IMR-90 (cell line): ENCODE data around the gene SLC25A26. TPM values are rescaled to one million over a fixed set of nuclear protein-coding genes. Genes with fewer than 3 reads are reported as not detected.

Experiments
- ATAC-seq: fragments of 200-7000 bp; cut with Tn5 transposase; 2 replicates; pipeline ENCODE4 v1.9.1; 2020; ENCODE audit warnings: low read depth, mild to moderate bottlenecking, moderate library complexity
- BruUV-seq: library from RNA; stranded (reverse); fragments of 400-500 nt; replicated peaks from 2 replicates; lab custom pipeline; 2021; lab: Mats Ljungman, UMichigan
- CTCF ChIA-PET: fragments of 300-600 bp; formaldehyde crosslinking; extraction: SDS; loops from one replicate; lab custom pipeline; 2021; ENCODE audit warnings: antibody characterized with exemption; lab: Yijun Ruan, JAX
- POLR2A ChIA-PET: fragments of 300-600 bp; sonication (Branson Sonifier 250); formaldehyde crosslinking; loops from one replicate; lab custom pipeline; 2022; ENCODE audit warnings: antibody characterized with exemption; ENCODE audit not compliant: unreplicated experiment; lab: Charles Lee
- DNase-seq: peaks from one replicate; pipeline ENCODE4 v3.0.0; 2013
- H2AFZ ChIP-seq: replicated peaks from 2 replicates; pipeline ENCODE3; 2013; ENCODE audit warnings: low read length, mild to moderate bottlenecking; ENCODE audit not compliant: poor library complexity
- H2AK5ac ChIP-seq: 2 replicates; pipeline ENCODE4 v1.6.1; 2013; ENCODE audit warnings: low read depth, low read length, inconsistent platforms
- H2AK9ac ChIP-seq: replicated peaks from 2 replicates; pipeline ENCODE3; 2013; ENCODE audit warnings: mild to moderate bottlenecking, low read depth, low read length, moderate library complexity; ENCODE audit not compliant: poor library complexity
- H2BK120ac ChIP-seq: 2 replicates; pipeline ENCODE4 v1.6.1; 2013; ENCODE audit warnings: low read depth, low read length, inconsistent platforms
- H2BK15ac ChIP-seq: 3 replicates; pipeline ENCODE4 v1.6.1; 2013; ENCODE audit warnings: low read depth, low read length, inconsistent platforms
- H2BK20ac ChIP-seq: 2 replicates; pipeline ENCODE4 v1.6.1; 2013; ENCODE audit warnings: low read depth, mild to moderate bottlenecking, inconsistent platforms, low read length, moderate library complexity
- H2BK5ac ChIP-seq: 2 replicates; pipeline ENCODE4 v1.6.1; 2013; ENCODE audit warnings: mild to moderate bottlenecking, low read depth, low read length, inconsistent platforms; ENCODE audit not compliant: poor library complexity, severe bottlenecking
- H3K14ac ChIP-seq: replicated peaks from 2 replicates; pipeline ENCODE4 v1.6.1; 2013; ENCODE audit warnings: low read depth, low read length, inconsistent platforms
- H3K18ac ChIP-seq: 2 replicates; pipeline ENCODE4 v1.6.1; 2013; ENCODE audit warnings: low read depth, low read length, control low read depth
- H3K23ac ChIP-seq: 2 replicates; pipeline ENCODE4 v1.6.1; 2013; ENCODE audit warnings: low read depth, low read length, inconsistent platforms
- H3K27ac ChIP-seq: 2 replicates; pipeline ENCODE4 v1.5.1; 2013; ENCODE audit warnings: mild to moderate bottlenecking, control low read depth, low read length; ENCODE audit not compliant: insufficient read depth
- H3K27me3 ChIP-seq: 2 replicates; pipeline ENCODE4 v1.6.1; 2013; ENCODE audit warnings: low read length; ENCODE audit not compliant: control insufficient read depth, insufficient read depth
- H3K36me3 ChIP-seq: 2 replicates; pipeline ENCODE4 v1.6.1; 2013; ENCODE audit warnings: low read length, mixed read lengths; ENCODE audit not compliant: control insufficient read depth, insufficient read depth
- H3K4ac ChIP-seq: 2 replicates; pipeline ENCODE4 v1.6.1; 2013; ENCODE audit warnings: low read depth, low read length, inconsistent platforms
- H3K4me1 ChIP-seq: 2 replicates; pipeline ENCODE4 v1.6.1; 2013; ENCODE audit warnings: low read length, mixed read lengths; ENCODE audit not compliant: control insufficient read depth, insufficient read depth
- H3K4me2 ChIP-seq: 2 replicates; pipeline ENCODE4 v1.6.1; 2013; ENCODE audit warnings: low read depth, mild to moderate bottlenecking, control low read depth, low read length, moderate library complexity
- H3K4me3 ChIP-seq: 2 replicates; pipeline ENCODE4 v1.5.1; 2013; ENCODE audit warnings: low read depth, mild to moderate bottlenecking, control low read depth, low read length, moderate library complexity; ENCODE audit not compliant: insufficient read depth
- H3K56ac ChIP-seq: 2 replicates; pipeline ENCODE4 v1.6.1; 2013; ENCODE audit warnings: low read length, inconsistent platforms; ENCODE audit not compliant: insufficient read depth; ENCODE audit errors: extremely low read depth
- H3K79me1 ChIP-seq, 2 experiments: 2 replicates each; pipeline ENCODE4 v1.6.1; 2013; ENCODE audit warnings: low read length in 2 of 2, inconsistent platforms in 1 of 2, low read depth in 1 of 2
- H3K9ac ChIP-seq: 2 replicates; pipeline ENCODE4 v1.6.1; 2013; ENCODE audit warnings: low read depth, low read length, control low read depth
- H3K9me1 ChIP-seq: 2 replicates; pipeline ENCODE4 v1.6.1; 2013; ENCODE audit warnings: low read length, inconsistent platforms; ENCODE audit not compliant: insufficient read depth
- H3K9me3 ChIP-seq: 2 replicates; pipeline ENCODE4 v1.6.1; 2013; ENCODE audit warnings: low read length; ENCODE audit not compliant: control insufficient read depth, insufficient read depth
- H4K20me1 ChIP-seq: 2 replicates; pipeline ENCODE4 v1.6.1; 2013; ENCODE audit warnings: low read length, inconsistent platforms; ENCODE audit not compliant: insufficient read depth
- H4K5ac ChIP-seq: 2 replicates; pipeline ENCODE4 v1.6.1; 2013; ENCODE audit warnings: mild to moderate bottlenecking, low read depth, low read length, control low read depth
- H4K8ac ChIP-seq, 2 experiments: 2 replicates each; pipeline ENCODE4 v1.6.1; 2013; ENCODE audit warnings: low read depth in 2 of 2, low read length in 2 of 2, control low read depth in 1 of 2, inconsistent platforms in 1 of 2
- H4K91ac ChIP-seq: 2 replicates; pipeline ENCODE4 v1.6.1; 2013; ENCODE audit warnings: low read depth, low read length, inconsistent platforms; ENCODE audit not compliant: insufficient read depth
- FOS ChIP-seq: fragments of 150-350 bp; IDR thresholded peaks from 2 replicates; pipeline ENCODE4 v1.6.1; 2016; ENCODE audit warnings: low read depth, low read length
- MAFK ChIP-seq: IDR thresholded peaks from 2 replicates; pipeline ENCODE4 v1.6.1; 2012; ENCODE audit warnings: low read depth, low read length, improper control_type of control experiment
- NFE2L2 ChIP-seq: fragments of 150-350 bp; IDR thresholded peaks from 2 replicates; pipeline ENCODE4 v1.6.1; 2016; ENCODE audit warnings: low read depth, mild to moderate bottlenecking, low read length
- POLR2A ChIP-seq: IDR thresholded peaks from 2 replicates; pipeline ENCODE4 v1.6.1; 2012; ENCODE audit warnings: mild to moderate bottlenecking, low read depth, low read length
- RAD21 ChIP-seq: IDR thresholded peaks from 2 replicates; pipeline ENCODE4 v1.6.1; 2012; ENCODE audit warnings: low read length, improper control_type of control experiment
- SMC3 ChIP-seq: fragments of 150-350 bp; IDR thresholded peaks from 2 replicates; pipeline ENCODE4 v1.6.1; 2016; ENCODE audit warnings: low read depth, mild to moderate bottlenecking, antibody characterized with exemption, low read length, moderate library complexity
- USF2 ChIP-seq: fragments of 150-350 bp; IDR thresholded peaks from 2 replicates; pipeline ENCODE4 v1.6.1; 2017; ENCODE audit warnings: mild to moderate bottlenecking, antibody characterized with exemption, low read length, low read depth
- WGBS, 2 experiments: methylation state at CpG; one replicate each; pipeline versions ENCODE4 v1.1.5 to v1.1.7; 2013; ENCODE audit warnings: missing lambda C conversion rate in 2 of 2; ENCODE audit not compliant: insufficient read length in 1 of 2; ENCODE audit errors: extremely low coverage in 2 of 2; 5-methylcytosine and 5-hydroxymethylcytosine counted together
- dilution Hi-C: fragments of 300-500 bp; cut with HindIII; formaldehyde crosslinking; loops from one replicate; pipeline ENCODE4 v1.14.3; 2018; ENCODE audit warnings: low sequenced_read_pairs; ENCODE audit not compliant: unreplicated experiment
- in situ Hi-C: fragments of 300-500 bp; cut with MboI; formaldehyde crosslinking; loops from 3 replicates; pipeline ENCODE4 v1.14.3; 2019; ENCODE audit warnings: low sequenced_read_pairs, inconsistent platforms, mixed read lengths
- intact Hi-C: fragments of 100-400 bp; cut with micrococcal nuclease; formaldehyde crosslinking; loops from 2 replicates; pipeline ENCODE4 v1.10.0; 2022
- polyA plus RNA-seq, 3 experiments: library from polyadenylated mRNA; depleted of rRNA; stranded (reverse); fragments of >200 nt; gene quantifications; 2 replicates each; pipeline ENCODE4 v1.2.3, GENCODE V29; 2012; ENCODE audit warnings: low replicate concordance in 1 of 3
- total RNA-seq: library from RNA; depleted of rRNA; stranded (reverse); fragments of >200 nt; gene quantifications from 2 replicates; pipeline ENCODE4 v1.2.3, GENCODE V29; 2012

SLC25A26 gene
- total and polyA plus RNA-seq, 2 of the 4 experiments (the other 2 are of a cell fraction): 10.9 to 12.7 TPM

GRCh38 chr3:66370179-66370578, 149.4 kb downstream of the SLC25A26 start:
- H3K4ac ChIP-seq: no peak overlapping the region
- H4K8ac ChIP-seq: no peak overlapping the region
- H3K36me3 ChIP-seq: peaks cover 9% of the 10 kb centered on the region; the same call in 1 of the 2 replicates
- no peaks in the 10 kb centered on the region for H3K79me1 ChIP-seq
- ATAC-seq: no peak
- no peak overlapping the region for H4K91ac ChIP-seq
- intact Hi-C loops: no loop called here
- no peak overlapping the region for H3K4me3 ChIP-seq
- no peak overlapping the region for H2AK9ac ChIP-seq
- H3K9ac ChIP-seq: no peak overlapping the region
- no peak for DNase-seq
- no peak overlapping the region for H2AFZ ChIP-seq
- H3K9me1 ChIP-seq: no peaks in the 10 kb centered on the region; the same call in 1 of the 2 replicates
- H2BK5ac ChIP-seq: no peak overlapping the region
- no peaks in the 10 kb centered on the region for H3K9me3 ChIP-seq
- H2BK20ac ChIP-seq: no peak overlapping the region
- TF ChIP-seq USF2: no peak
- TF ChIP-seq POLR2A: no peak
- TF ChIP-seq NFE2L2: no peak
- no peak for TF ChIP-seq FOS
- TF ChIP-seq MAFK: no peak
- TF ChIP-seq RAD21: no peak
- no peak for TF ChIP-seq SMC3
- H4K5ac ChIP-seq: no peak overlapping the region
- H3K4me1 ChIP-seq: peaks cover 4% of the 10 kb centered on the region
- no peaks in the 10 kb centered on the region for H4K20me1 ChIP-seq
- in situ Hi-C loops: no loop called here
- dilution Hi-C loops: no loop called here
- H3K27ac ChIP-seq: no peak overlapping the region
- H2BK15ac ChIP-seq: no peak overlapping the region
- 70% methylated on average over 2 of the region's 7 CpGs; no CpG with 5 or more reads in 1 of the 2 experiments for WGBS, 2 experiments
- H3K4me2 ChIP-seq: no peak overlapping the region
- no peaks in the 10 kb centered on the region for H3K27me3 ChIP-seq
- H3K14ac ChIP-seq: no peak overlapping the region
- ChIA-PET POLR2A (no interaction called here), CTCF (no interaction called here)
- H3K18ac ChIP-seq: no peak overlapping the region
- no peak overlapping the region for H3K23ac ChIP-seq
- no peak overlapping the region for H3K56ac ChIP-seq
- H2BK120ac ChIP-seq: no peak overlapping the region
- no peak overlapping the region for H2AK5ac ChIP-seq
- BruUV-seq: no TSS peak
